Caco-2 (cell line): ENCODE results near the gene PPT1. TPM values are rescaled to one million over a fixed set of nuclear protein-coding genes. Genes with fewer than 3 reads are reported as not detected.

ENCODE experiments used
- BruUV-seq: library from RNA; stranded (reverse); fragments of 400-500 nt; replicated peaks from 2 replicates; lab custom pipeline; 2021; lab: Mats Ljungman, UMichigan
- CTCF ChIA-PET: fragments of 300-600 bp; sonication (Branson Sonifier 250); formaldehyde crosslinking; loops from one replicate; lab custom pipeline; 2022; ENCODE audit warnings: antibody characterized with exemption; lab: Charles Lee
- POLR2A ChIA-PET: fragments of 300-600 bp; sonication (Branson Sonifier 250); formaldehyde crosslinking; loops from one replicate; lab custom pipeline; 2022; ENCODE audit warnings: antibody characterized with exemption; lab: Charles Lee
- DNase-seq, 2 experiments: peaks; one replicate each; pipeline versions ENCODE4 v3.0.0 to v3.0.0-alpha.2; 2020 to 2022
- H3K27me3 ChIP-seq: replicated peaks from 2 replicates; pipeline ENCODE4 v1.6.0; 2011; ENCODE audit warnings: low read length; ENCODE audit not compliant: control insufficient read depth, insufficient read depth
- H3K36me3 ChIP-seq: 2 replicates; pipeline ENCODE4 v1.5.1; 2011; ENCODE audit warnings: low read length; ENCODE audit not compliant: control insufficient read depth, insufficient read depth
- H3K4me1 ChIP-seq: fragments of 250-450 bp; sonication (Bioruptor Pico); 2 replicates; pipeline ENCODE4 v1.5.1; 2020; ENCODE audit warnings: mild to moderate bottlenecking
- H3K4me3 ChIP-seq: 2 replicates; pipeline ENCODE4 v1.5.1; 2011; ENCODE audit warnings: low read depth, mild to moderate bottlenecking, control low read depth, low read length
- H3K9me3 ChIP-seq: fragments of 250-450 bp; sonication (Bioruptor Pico); 2 replicates; pipeline ENCODE4 v1.5.1; 2020; ENCODE audit warnings: mild to moderate bottlenecking, moderate library complexity
- H3K27ac Mint-ChIP-seq: one replicate; pipeline ENCODE4 v1.8.0; 2022; ENCODE audit warnings: mixed read lengths; ENCODE audit not compliant: unreplicated experiment
- H3K27me3 Mint-ChIP-seq: one replicate; pipeline ENCODE4 v1.8.0; 2022; ENCODE audit warnings: mixed read lengths; ENCODE audit not compliant: insufficient read depth, unreplicated experiment
- H3K36me3 Mint-ChIP-seq: one replicate; pipeline ENCODE4 v1.8.0; 2022; ENCODE audit warnings: mild to moderate bottlenecking, mixed read lengths; ENCODE audit not compliant: insufficient read depth, unreplicated experiment
- H3K4me1 Mint-ChIP-seq: one replicate; pipeline ENCODE4 v1.8.0; 2022; ENCODE audit warnings: low read depth, mixed read lengths; ENCODE audit not compliant: unreplicated experiment
- H3K4me3 Mint-ChIP-seq: one replicate; pipeline ENCODE4 v1.8.0; 2022; ENCODE audit warnings: mild to moderate bottlenecking, moderate library complexity, mixed read lengths; ENCODE audit not compliant: unreplicated experiment
- H3K9me3 Mint-ChIP-seq: one replicate; pipeline ENCODE4 v1.8.0; 2022; ENCODE audit warnings: mixed read lengths; ENCODE audit not compliant: unreplicated experiment
- intact Hi-C: fragments of 100-400 bp; cut with micrococcal nuclease; formaldehyde crosslinking; loops from one replicate; pipeline ENCODE4 v1.10.0; 2022; ENCODE audit not compliant: unreplicated experiment
- total RNA-seq: library from RNA; stranded (reverse); gene quantifications from 2 replicates; pipeline ENCODE4 v1.2.3, GENCODE V29; 2022
- TF ChIP-seq, protein P1 (sequence below), 2 experiments: fragments of 200-600 bp in 1 of 2; IDR thresholded peaks; 1 replicate in 1 of 2; 2 replicates in 1 of 2; pipeline versions ENCODE4 v1.5.1 to v1.8.0; 2011 to 2022; ENCODE audit warnings: antibody characterized with exemption in 1 of 2, control low read depth in 1 of 2, inconsistent platforms in 1 of 2, low read depth in 1 of 2, low read length in 1 of 2, mild to moderate bottlenecking in 1 of 2, moderate library complexity in 1 of 2; ENCODE audit not compliant: insufficient read depth in 1 of 2, severe bottlenecking in 1 of 2, unreplicated experiment in 1 of 2

Gene PPT1
- total RNA-seq, 1 experiment from 2014 or later = 144 TPM

DNA sequence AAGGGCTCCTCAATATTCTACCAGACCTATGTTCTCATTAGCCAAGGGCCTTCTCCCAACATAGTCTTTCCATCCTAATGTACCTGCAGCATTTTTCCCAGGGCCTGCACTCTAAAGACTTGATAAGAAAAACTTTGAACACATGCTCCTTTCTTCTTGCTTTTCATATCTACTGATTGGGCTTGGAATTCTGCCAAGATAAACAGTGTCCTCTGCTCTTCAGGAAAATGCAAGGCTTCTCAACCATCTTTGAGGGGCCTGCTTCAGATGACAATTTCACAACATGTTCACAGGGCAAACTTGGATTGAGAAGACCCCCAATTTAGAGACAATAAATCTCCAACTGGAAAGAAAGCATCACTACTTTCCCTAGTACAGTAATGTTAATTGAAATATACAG is 25.8 kb upstream of the PPT1 start:
- H3K27ac Mint-ChIP-seq = peak overlapping the region; percentile 57
- POLR2A ChIA-PET = no interaction called here
- no peaks in the 10 kb centered on the region for H3K36me3 ChIP-seq

GRCh38 chr1:40120128-40120527 is 23.1 kb upstream of the PPT1 start:
- peaks cover 11% of the 10 kb centered on the region for H3K9me3 Mint-ChIP-seq
- DNase-seq = no peak
- H3K27ac Mint-ChIP-seq = no peak overlapping the region
- ChIA-PET POLR2A (no interaction called here), CTCF (no interaction called here)
- H3K36me3 Mint-ChIP-seq = no peaks in the 10 kb centered on the region
- peaks cover 40% of the 10 kb centered on the region for H3K4me1 ChIP-seq
- H3K4me1 Mint-ChIP-seq = peaks cover 34% of the 10 kb centered on the region
- H3K27me3 ChIP-seq = no peaks in the 10 kb centered on the region
- no peaks in the 10 kb centered on the region for H3K27me3 Mint-ChIP-seq
- no peaks in the 10 kb centered on the region for H3K36me3 ChIP-seq
- no peak overlapping the region for H3K4me3 ChIP-seq
- no peak overlapping the region for H3K4me3 Mint-ChIP-seq
- intact Hi-C loops = no loop called here
- no peaks in the 10 kb centered on the region; the same call in 1 of the 2 replicates for H3K9me3 ChIP-seq
- TF ChIP-seq, protein P1, sequence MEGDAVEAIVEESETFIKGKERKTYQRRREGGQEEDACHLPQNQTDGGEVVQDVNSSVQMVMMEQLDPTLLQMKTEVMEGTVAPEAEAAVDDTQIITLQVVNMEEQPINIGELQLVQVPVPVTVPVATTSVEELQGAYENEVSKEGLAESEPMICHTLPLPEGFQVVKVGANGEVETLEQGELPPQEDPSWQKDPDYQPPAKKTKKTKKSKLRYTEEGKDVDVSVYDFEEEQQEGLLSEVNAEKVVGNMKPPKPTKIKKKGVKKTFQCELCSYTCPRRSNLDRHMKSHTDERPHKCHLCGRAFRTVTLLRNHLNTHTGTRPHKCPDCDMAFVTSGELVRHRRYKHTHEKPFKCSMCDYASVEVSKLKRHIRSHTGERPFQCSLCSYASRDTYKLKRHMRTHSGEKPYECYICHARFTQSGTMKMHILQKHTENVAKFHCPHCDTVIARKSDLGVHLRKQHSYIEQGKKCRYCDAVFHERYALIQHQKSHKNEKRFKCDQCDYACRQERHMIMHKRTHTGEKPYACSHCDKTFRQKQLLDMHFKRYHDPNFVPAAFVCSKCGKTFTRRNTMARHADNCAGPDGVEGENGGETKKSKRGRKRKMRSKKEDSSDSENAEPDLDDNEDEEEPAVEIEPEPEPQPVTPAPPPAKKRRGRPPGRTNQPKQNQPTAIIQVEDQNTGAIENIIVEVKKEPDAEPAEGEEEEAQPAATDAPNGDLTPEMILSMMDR (IDR thresholded peaks at IDR 0.05; ENCODE audit: insufficient read depth in 1 of 2, low read depth in 1 of 2, low read length in 1 of 2, severe bottlenecking in 1 of 2, unreplicated experiment in 1 of 2) = no peak
- no TSS peak for BruUV-seq

More for the DNA sequence above, 25.8 kb upstream of the PPT1 start:
- peaks cover 8% of the 10 kb centered on the region for H3K9me3 Mint-ChIP-seq
- Histone ChIP-seq H3K27me3 (no peaks in the 10 kb centered on the region), H3K9me3 (no peaks in the 10 kb centered on the region), H3K4me1 (peaks cover 26% of the 10 kb centered on the region), H3K4me3 (no peak overlapping the region)
- BruUV-seq = no TSS peak
- TF ChIP-seq, protein P1 (IDR thresholded peaks at IDR 0.05; ENCODE audit: insufficient read depth in 1 of 2, low read depth in 1 of 2, low read length in 1 of 2, severe bottlenecking in 1 of 2, unreplicated experiment in 1 of 2) = no peak
- CTCF ChIA-PET = no interaction called here
- no peak for DNase-seq
- H3K4me3 Mint-ChIP-seq = no peak overlapping the region
- H3K27me3 Mint-ChIP-seq = no peaks in the 10 kb centered on the region
- intact Hi-C loops = no loop called here
- peaks cover 21% of the 10 kb centered on the region for H3K4me1 Mint-ChIP-seq
- no peaks in the 10 kb centered on the region for H3K36me3 Mint-ChIP-seq

GRCh38 chr1:40114400-40114799 is 17.3 kb upstream of the PPT1 start:
- ChIA-PET CTCF (no interaction called here), POLR2A (no interaction called here)
- no TSS peak for BruUV-seq

More at GRCh38 chr1:40114400-40114799, 17.3 kb upstream of the PPT1 start:
- intact Hi-C loops = no loop called here
- Mint-ChIP-seq H3K27ac (no peak overlapping the region), H3K4me3 (no peak overlapping the region), H3K9me3 (peaks cover 34% of the 10 kb centered on the region), H3K36me3 (no peaks in the 10 kb centered on the region), H3K27me3 (no peaks in the 10 kb centered on the region), H3K4me1 (peaks cover 23% of the 10 kb centered on the region)
- TF ChIP-seq, protein P1 (IDR thresholded peaks at IDR 0.05; ENCODE audit: insufficient read depth in 1 of 2, low read depth in 1 of 2, low read length in 1 of 2, severe bottlenecking in 1 of 2, unreplicated experiment in 1 of 2) = no peak
- Histone ChIP-seq H3K9me3 (no peaks in the 10 kb centered on the region; the same call in none of the 2 replicates), H3K4me1 (peaks cover 20% of the 10 kb centered on the region), H3K36me3 (no peaks in the 10 kb centered on the region), H3K4me3 (no peak overlapping the region), H3K27me3 (no peaks in the 10 kb centered on the region)
- no peak for DNase-seq
